ENCODE measurements around the gene RNASE8.
A peak's percentile ranks its signal among the peaks of the same experiment; 100 is the strongest.

The RNASE8 gene

DNA sequence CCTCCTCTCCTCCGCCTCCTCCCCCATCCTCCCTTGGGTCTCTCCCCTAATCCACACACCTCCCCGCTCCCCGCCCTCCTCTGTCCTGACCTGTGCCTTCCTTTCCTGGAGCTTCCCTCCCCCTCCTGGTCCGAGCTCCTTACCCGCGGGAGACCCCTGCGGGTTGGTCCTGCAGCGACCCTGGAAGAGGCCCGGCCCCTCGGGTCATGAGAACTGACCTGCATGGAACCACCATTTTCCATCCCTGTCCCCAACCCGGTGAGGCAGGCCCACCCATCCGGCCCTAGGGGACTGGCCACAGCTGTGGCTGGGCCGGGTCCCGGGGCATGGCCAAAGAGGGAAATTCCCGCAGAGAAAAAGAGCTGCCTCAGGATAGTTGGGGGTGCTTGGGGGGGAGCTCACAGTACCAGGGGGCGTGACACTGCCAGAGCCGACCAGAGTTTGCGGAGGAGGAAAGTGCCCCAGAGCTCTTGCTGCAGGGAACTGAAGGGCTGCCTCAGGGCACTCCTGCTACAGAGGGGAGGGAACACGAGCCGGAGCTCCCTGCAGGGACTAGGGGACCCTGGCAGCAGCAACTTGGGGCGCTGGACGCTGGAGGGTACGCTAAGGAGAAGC is 13.1 kb downstream of the RNASE8 start:
- Mint-ChIP-seq H3K4me3 (peak overlapping the region; percentile 72), H3K9me3 (no peaks in the 10 kb centered on the region), H3K36me3 (ENCODE audit: low read depth) (no peaks in the 10 kb centered on the region), H3K27ac (no peak overlapping the region), H3K27me3 (peaks cover 70% of the 10 kb centered on the region), H3K4me1 (ENCODE audit: low read depth) (peaks cover 36% of the 10 kb centered on the region)
- no peak for DNase-seq

DNA sequence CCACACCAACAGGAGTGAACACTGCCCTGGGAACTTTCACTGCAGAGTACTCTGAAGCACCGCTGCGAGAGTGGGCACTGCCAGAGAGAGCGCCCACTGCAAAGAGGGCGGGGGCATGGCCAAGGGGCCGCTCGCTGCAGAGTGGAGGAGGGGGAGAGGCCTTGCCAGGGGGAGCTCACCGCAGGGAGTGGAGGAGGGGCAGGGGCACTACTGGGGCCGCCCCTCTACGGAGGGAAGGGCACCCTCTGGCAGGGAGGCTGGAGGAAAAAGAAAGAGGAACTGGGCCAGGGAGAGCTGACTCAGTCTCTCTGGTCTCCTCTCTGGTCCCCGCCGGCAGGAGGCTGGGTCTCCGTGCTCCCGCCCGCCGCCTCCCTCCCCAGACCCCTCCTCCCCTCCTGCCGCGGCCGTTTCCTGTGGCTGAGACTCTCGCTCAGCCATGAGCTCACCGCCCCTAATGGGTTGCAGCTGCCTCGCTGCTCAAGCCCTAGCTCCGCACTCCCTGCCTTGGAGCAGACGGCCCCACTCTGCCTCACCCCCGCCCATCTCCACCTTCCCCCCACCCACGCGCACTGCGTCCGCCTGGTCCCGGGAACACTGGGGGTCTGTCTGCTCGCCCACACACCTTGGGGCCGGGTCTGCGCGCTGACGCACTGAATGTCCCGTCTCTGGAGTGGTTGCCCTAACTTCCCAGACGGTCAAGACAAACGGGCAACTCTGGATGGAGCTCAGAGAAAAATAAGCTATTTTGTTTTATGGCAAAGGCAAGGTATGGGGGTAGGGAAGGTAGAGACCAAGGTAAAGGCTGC is 13.8 kb downstream of the RNASE8 start:
- Mint-ChIP-seq H3K9me3 (no peaks in the 10 kb centered on the region), H3K27me3 (peaks cover 66% of the 10 kb centered on the region), H3K27ac (no peak overlapping the region), H3K36me3 (ENCODE audit: low read depth) (no peaks in the 10 kb centered on the region), H3K4me3 (peak overlapping the region; percentile 72), H3K4me1 (ENCODE audit: low read depth) (peaks cover 36% of the 10 kb centered on the region)
- peak; percentile 60 for DNase-seq

DNA sequence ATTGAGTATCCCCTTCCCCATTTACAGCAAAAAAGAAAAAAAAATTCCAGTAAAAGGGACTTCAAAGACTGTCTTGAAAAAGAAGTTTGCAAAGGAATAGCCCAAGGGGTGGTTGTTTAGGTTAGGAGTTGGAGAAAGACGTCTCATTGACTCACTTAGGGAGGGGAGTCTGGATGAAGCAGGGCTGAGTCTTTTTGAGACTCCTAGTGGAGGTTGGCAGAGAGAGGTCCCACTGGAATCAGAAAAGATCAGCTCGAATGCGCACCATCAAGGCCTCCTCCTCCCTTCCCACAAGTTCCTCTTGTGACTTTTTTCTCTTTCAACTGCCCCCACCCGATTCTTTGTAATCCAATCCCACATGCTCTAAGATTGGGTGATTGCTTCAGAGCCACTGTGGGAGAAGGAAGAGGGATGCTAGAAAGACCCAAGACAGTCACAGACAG is 14.4 kb downstream of the RNASE8 start:
- H3K27me3 Mint-ChIP-seq, result peaks cover 60% of the 10 kb centered on the region
- H3K4me3 Mint-ChIP-seq, result peak overlapping the region; percentile 72
- no peak overlapping the region for H3K27ac Mint-ChIP-seq
- H3K4me1 Mint-ChIP-seq (ENCODE audit: low read depth), result peaks cover 36% of the 10 kb centered on the region
- DNase-seq, result no peak
- no peaks in the 10 kb centered on the region for H3K36me3 Mint-ChIP-seq (ENCODE audit: low read depth)
- H3K9me3 Mint-ChIP-seq, result no peaks in the 10 kb centered on the region

DNA sequence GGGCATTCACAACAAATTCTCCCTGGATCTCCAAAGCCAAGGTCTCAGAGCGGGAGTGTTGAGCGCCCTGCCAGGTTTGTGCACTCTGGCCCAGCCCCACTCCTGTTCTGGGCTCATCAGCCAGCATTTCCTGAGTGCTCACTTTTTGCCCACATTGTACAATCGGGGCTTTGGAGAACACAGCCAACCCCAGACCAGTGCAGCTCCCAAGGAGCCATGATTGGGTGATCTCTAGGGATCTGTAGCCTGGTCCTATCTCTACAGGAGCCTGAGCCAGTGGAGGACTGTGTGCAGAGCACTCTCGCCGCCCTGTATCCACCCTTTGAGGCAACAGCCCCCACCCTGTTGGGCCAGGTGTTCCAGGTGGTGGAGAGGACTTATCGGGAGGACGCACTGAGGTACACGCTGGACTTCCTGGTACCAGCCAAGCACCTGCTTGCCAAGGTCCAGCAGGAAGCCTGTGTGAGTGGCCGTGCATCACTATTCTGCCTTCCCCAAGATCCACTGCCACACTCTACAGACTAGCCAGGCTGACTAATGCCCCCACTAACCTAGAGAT is 15.2 kb downstream of the RNASE8 start:
- no peak overlapping the region for H3K27ac Mint-ChIP-seq
- H3K4me1 Mint-ChIP-seq (ENCODE audit: low read depth), result peaks cover 36% of the 10 kb centered on the region
- H3K9me3 Mint-ChIP-seq, result no peaks in the 10 kb centered on the region
- H3K27me3 Mint-ChIP-seq, result peaks cover 52% of the 10 kb centered on the region
- no peaks in the 10 kb centered on the region for H3K36me3 Mint-ChIP-seq (ENCODE audit: low read depth)
- DNase-seq, result no peak
- no peak overlapping the region for H3K4me3 Mint-ChIP-seq

DNA sequence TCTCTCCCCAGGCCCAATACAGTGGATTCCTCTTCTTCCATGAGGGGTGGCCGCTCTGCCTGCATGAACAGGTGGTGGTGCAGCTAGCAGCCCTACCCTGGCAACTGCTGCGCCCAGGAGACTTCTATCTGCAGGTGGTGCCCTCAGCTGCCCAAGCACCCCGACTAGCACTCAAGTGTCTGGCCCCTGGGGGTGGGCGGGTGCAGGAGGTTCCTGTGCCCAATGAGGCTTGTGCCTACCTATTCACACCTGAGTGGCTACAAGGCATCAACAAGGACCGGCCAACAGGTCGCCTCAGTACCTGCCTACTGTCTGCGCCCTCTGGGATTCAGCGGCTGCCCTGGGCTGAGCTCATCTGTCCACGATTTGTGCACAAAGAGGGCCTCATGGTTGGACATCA is 16.3 kb downstream of the RNASE8 start:
- no peak overlapping the region for H3K27ac Mint-ChIP-seq
- H3K4me1 Mint-ChIP-seq (ENCODE audit: low read depth), result peaks cover 28% of the 10 kb centered on the region
- no peaks in the 10 kb centered on the region for H3K36me3 Mint-ChIP-seq (ENCODE audit: low read depth)
- H3K27me3 Mint-ChIP-seq, result peaks cover 43% of the 10 kb centered on the region
- H3K9me3 Mint-ChIP-seq, result no peaks in the 10 kb centered on the region
- no peak for DNase-seq
- no peak overlapping the region for H3K4me3 Mint-ChIP-seq

DNA sequence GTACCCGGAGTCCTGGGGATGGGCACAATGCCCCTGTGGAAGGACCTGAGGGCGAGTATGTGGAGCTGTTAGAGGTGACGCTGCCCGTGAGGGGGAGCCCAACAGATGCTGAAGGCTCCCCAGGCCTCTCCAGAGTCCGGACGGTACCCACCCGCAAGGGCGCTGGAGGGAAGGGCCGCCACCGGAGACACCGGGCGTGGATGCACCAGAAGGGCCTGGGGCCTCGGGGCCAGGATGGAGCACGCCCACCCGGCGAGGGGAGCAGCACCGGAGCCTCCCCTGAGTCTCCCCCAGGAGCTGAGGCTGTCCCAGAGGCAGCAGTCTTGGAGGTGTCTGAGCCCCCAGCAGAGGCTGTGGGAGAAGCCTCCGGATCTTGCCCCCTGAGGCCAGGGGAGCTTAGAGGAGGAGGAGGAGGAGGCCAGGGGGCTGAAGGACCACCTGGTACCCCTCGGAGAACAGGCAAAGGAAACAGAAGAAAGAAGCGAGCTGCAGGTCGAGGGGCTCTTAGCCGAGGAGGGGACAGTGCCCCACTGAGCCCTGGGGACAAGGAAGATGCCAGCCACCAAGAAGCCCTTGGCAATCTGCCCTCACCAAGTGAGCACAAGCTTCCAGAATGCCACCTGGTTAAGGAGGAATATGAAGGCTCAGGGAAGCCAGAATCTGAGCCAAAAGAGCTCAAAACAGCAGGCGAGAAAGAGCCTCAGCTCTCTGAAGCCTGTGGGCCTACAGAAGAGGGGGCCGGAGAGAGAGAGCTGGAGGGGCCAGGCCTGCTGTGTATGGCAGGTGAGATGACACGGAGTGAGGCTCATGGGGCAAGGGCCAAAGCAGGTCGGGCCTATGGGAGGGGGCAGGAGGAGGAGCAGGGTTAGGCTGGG is 17.0 kb downstream of the RNASE8 start:
- peaks cover 21% of the 10 kb centered on the region for H3K4me1 Mint-ChIP-seq (ENCODE audit: low read depth)
- H3K9me3 Mint-ChIP-seq, result no peaks in the 10 kb centered on the region
- DNase-seq, result no peak
- peaks cover 36% of the 10 kb centered on the region for H3K27me3 Mint-ChIP-seq
- no peak overlapping the region for H3K4me3 Mint-ChIP-seq
- no peaks in the 10 kb centered on the region for H3K36me3 Mint-ChIP-seq (ENCODE audit: low read depth)
- no peak overlapping the region for H3K27ac Mint-ChIP-seq

DNA sequence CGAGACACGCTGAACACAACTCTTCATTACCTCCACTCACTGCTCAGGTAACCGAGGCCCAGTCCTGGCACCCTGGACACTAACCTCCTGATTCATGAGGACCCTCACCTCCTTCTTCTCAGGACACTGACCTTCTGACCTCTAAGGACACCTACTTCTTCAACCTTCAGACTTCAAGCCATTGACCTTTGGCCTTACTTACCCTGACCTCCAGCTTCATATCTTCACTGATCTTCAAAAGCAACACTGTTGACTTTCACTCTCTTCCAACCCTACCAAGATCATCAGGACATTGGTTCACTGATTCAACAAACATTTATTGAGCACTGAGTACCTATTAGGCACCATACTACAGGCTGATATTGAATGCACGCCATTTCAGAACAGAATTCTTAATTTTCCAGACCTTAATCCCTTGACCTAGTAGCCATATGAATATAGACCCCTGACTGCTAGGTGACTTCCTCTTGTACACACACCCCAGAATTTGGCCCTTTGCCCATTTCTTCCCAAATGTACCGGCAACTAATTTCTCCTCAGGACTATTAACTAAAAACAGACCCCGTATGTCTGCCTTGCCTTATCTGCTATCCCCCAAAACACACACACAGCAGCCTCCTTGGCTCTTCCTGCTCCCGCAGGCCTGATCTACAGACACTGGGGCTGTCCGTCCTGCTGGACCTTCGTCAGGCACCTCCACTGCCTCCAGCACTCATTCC is 18.3 kb downstream of the RNASE8 start:
- DNase-seq, result no peak
- Mint-ChIP-seq H3K36me3 (ENCODE audit: low read depth) (no peaks in the 10 kb centered on the region), H3K27ac (no peak overlapping the region), H3K9me3 (no peaks in the 10 kb centered on the region), H3K27me3 (peaks cover 27% of the 10 kb centered on the region), H3K4me1 (ENCODE audit: low read depth) (peaks cover 13% of the 10 kb centered on the region), H3K4me3 (no peak overlapping the region)

DNA sequence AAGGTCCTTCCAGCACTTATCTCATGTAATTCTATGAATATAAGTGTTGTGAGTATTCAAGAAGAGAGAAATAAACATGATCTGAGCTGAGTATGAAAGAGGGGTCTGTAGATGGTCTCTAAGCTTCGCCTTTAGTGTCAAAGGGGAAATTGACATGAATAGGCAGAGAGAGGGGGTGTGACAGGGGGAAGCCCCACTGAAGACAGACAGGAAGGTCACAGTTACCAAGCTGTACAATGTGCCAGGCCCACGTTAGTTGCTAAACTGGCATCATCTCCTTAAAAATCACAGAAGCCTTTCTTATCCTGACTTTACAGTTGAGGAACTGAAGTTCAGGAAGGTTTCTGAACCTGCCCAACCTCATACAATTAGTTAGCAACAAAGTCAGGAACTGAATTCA is 20.1 kb downstream of the RNASE8 start:
- no peak for DNase-seq
- Mint-ChIP-seq H3K27ac (no peak overlapping the region), H3K27me3 (peaks cover 9% of the 10 kb centered on the region), H3K4me1 (ENCODE audit: low read depth) (no peaks in the 10 kb centered on the region), H3K4me3 (no peak overlapping the region), H3K9me3 (no peaks in the 10 kb centered on the region), H3K36me3 (ENCODE audit: low read depth) (no peaks in the 10 kb centered on the region)

DNA sequence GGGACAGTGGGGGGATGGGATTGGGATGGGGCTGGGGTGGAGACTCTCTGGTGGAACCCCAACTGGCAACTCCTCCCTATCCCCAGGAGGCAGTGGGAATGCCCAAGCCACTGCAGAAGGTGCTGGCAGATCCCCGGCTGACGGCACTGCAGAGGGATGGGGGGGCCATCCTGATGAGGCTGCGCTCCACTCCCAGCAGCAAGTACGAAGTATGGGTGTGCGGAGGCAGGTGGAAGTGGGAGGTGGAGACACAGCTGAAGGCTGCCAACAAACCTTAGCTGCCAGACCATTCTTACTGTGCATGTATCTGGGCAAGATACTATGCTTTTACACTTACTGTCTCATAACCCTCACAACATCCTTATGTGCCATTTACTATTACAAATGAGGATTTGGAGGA is 20.7 kb downstream of the RNASE8 start:
- Mint-ChIP-seq H3K4me3 (no peak overlapping the region), H3K36me3 (ENCODE audit: low read depth) (no peaks in the 10 kb centered on the region), H3K9me3 (no peaks in the 10 kb centered on the region), H3K27ac (no peak overlapping the region), H3K27me3 (peaks cover 5% of the 10 kb centered on the region), H3K4me1 (ENCODE audit: low read depth) (no peaks in the 10 kb centered on the region)
- DNase-seq, result no peak

DNA sequence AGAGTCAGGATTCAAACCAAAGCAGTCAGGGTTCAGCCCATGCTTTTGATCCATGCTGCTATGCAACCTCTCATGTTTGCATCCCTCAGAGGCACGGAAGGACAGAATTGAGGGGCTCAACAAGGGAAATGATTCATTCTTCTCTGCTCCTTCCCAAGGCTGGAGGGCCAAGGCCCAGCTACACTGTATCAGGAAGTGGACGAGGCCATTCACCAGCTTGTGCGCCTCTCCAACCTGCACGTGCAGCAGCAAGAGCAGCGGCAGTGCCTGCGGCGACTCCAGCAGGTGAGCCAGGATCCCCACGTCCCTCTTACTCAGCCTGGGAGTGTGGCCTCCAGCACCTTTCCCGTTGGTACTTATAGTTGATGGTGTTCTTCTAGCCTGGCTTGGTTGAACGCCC is 21.1 kb downstream of the RNASE8 start:
- Mint-ChIP-seq H3K9me3 (no peaks in the 10 kb centered on the region), H3K4me3 (no peak overlapping the region), H3K36me3 (ENCODE audit: low read depth) (no peaks in the 10 kb centered on the region), H3K27ac (no peak overlapping the region), H3K27me3 (peaks cover under 1% of the 10 kb centered on the region), H3K4me1 (ENCODE audit: low read depth) (no peaks in the 10 kb centered on the region)
- no peak for DNase-seq

DNA sequence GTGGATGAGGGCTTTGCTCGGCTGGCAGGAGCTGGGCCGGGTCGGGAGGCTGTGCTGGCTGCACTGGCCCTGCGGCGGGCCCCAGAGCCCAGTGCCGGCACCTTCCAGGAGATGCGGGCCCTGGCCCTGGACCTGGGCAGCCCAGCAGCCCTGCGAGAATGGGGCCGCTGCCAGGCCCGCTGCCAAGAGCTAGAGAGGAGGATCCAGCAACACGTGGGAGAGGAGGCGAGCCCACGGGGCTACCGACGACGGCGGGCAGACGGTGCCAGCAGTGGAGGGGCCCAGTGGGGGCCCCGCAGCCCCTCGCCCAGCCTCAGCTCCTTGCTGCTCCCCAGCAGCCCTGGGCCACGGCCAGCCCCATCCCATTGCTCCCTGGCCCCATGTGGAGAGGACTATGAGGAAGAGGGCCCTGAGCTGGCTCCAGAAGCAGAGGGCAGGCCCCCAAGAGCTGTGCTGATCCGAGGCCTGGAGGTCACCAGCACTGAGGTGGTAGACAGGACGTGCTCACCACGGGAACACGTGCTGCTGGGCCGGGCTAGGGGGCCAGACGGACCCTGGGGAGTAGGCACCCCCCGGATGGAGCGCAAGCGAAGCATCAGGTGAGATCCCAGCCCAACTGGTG is 24.0 kb downstream of the RNASE8 start:
- H3K4me3 Mint-ChIP-seq, result no peak overlapping the region
- H3K27me3 Mint-ChIP-seq, result no peaks in the 10 kb centered on the region
- H3K36me3 Mint-ChIP-seq (ENCODE audit: low read depth), result no peaks in the 10 kb centered on the region
- peaks cover 3% of the 10 kb centered on the region for H3K4me1 Mint-ChIP-seq (ENCODE audit: low read depth)
- no peaks in the 10 kb centered on the region for H3K9me3 Mint-ChIP-seq
- no peak overlapping the region for H3K27ac Mint-ChIP-seq
- no peak for DNase-seq

DNA sequence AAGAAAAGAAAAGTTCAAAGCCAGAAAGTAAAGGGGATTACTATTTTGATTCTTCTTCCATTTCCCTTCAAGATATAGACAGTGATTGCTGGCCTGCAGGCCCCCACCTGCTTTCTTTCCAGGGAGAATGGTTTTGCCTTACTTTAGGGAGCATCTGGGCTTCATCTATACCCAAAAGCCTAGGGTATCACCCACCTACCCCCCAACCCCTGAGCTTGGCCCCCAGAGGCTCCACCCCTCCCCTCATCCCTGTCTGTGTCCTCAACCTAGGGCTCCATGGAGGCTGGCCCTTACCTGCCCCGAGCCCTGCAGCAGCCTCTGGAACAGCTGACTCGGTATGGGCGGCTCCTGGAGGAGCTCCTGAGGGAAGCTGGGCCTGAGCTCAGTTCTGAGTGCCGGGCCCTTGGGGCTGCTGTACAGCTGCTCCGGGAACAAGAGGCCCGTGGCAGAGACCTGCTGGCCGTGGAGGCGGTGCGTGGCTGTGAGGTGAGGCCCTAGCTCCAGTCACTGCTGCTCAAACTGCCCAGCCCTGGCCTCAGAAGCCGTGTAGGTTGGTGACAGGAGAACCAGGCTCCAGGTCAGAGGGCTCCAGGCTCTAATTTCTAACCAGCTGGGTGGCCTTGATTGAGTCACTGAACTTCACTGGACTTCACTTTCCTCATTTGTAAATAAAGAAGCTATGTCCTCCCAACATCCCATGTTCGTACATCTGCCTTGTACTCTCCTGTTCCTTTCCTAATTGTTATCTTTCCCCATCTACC is 26.1 kb downstream of the RNASE8 start:
- Mint-ChIP-seq H3K27ac (no peak overlapping the region), H3K4me1 (ENCODE audit: low read depth) (peaks cover 17% of the 10 kb centered on the region), H3K9me3 (no peaks in the 10 kb centered on the region), H3K4me3 (no peak overlapping the region), H3K36me3 (ENCODE audit: low read depth) (no peaks in the 10 kb centered on the region), H3K27me3 (no peaks in the 10 kb centered on the region)
- DNase-seq, result no peak

DNA sequence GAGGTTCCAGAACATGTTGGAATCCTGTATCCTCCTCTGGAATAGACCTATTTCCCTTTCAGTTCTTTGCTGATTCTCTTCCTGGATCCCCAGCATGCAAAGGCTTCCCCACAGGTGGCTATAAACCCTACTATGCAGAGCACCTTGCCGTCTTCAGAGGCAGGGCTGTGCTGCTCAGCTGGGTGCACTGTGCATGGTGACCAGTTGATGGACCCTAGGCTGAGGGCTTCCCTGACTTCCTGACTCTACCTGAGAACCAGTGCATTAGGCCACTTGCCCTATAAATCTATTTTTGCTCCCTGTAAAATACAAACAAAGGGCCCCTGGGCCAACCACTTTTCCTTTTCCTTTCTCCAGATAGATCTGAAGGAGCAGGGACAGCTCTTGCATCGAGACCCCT is 26.8 kb downstream of the RNASE8 start:
- no peaks in the 10 kb centered on the region for H3K36me3 Mint-ChIP-seq (ENCODE audit: low read depth)
- H3K4me1 Mint-ChIP-seq (ENCODE audit: low read depth), result peaks cover 19% of the 10 kb centered on the region
- no peaks in the 10 kb centered on the region for H3K9me3 Mint-ChIP-seq
- no peak for DNase-seq
- H3K27me3 Mint-ChIP-seq, result no peaks in the 10 kb centered on the region
- no peak overlapping the region for H3K4me3 Mint-ChIP-seq
- no peak overlapping the region for H3K27ac Mint-ChIP-seq

All from activated T-cell treated with anti-CD3 and anti-CD28 coated beads, Interleukin-2, amount 50 U/mL, for 24 hours (primary cell).